H1 (cell line): ENCODE measurements around the gene CD163. TPM values are rescaled to one million over a fixed set of nuclear protein-coding genes. Genes with fewer than 3 reads are reported as not detected.

Source experiments
- CTCF ChIA-PET: fragments of 300-600 bp; sonication (Branson Sonifier 250); formaldehyde crosslinking; loops from one replicate; lab custom pipeline; 2021; ENCODE audit not compliant: partially characterized antibody; lab: Charles Lee
- POLR2A ChIA-PET: fragments of 300-600 bp; sonication (Branson Sonifier 250); formaldehyde crosslinking; loops from one replicate; lab custom pipeline; 2021; ENCODE audit warnings: inconsistent platforms; ENCODE audit not compliant: partially characterized antibody; lab: Charles Lee
- DNase-seq, 2 experiments: peaks; one replicate each; pipeline versions ENCODE4 v3.0.0 to v3.0.0-alpha.2; 2010 to 2022; ENCODE audit warnings: low spot score in 2 of 2, low read depth in 1 of 2, mixed read lengths in 1 of 2
- FAIRE-seq: peaks from 2 replicates; lab custom pipeline; 2011; peaks lifted over from hg19 to GRCh38; lab: Jason Lieb, UNC
- H2AFZ ChIP-seq: 2 replicates; pipeline ENCODE4 v1.8.1; 2012; ENCODE audit warnings: low read length, inconsistent platforms
- H2AK5ac ChIP-seq: 2 replicates; pipeline ENCODE4 v1.6.1; 2013; ENCODE audit warnings: low read depth, low read length
- H2BK120ac ChIP-seq: replicated peaks from 2 replicates; pipeline ENCODE3; 2013; ENCODE audit warnings: low read depth, low read length, inconsistent platforms
- H2BK12ac ChIP-seq: 2 replicates; pipeline ENCODE4 v1.6.1; 2013; ENCODE audit warnings: low read depth, low read length
- H2BK15ac ChIP-seq: 2 replicates; pipeline ENCODE4 v1.6.1; 2013; ENCODE audit warnings: low read length
- H2BK20ac ChIP-seq: 2 replicates; pipeline ENCODE4 v1.6.1; 2013; ENCODE audit warnings: low read length
- H2BK5ac ChIP-seq: 2 replicates; pipeline ENCODE4 v1.6.1; 2013; ENCODE audit warnings: low read depth, low read length
- H3K14ac ChIP-seq: 2 replicates; pipeline ENCODE4 v1.6.1; 2013; ENCODE audit warnings: inconsistent platforms; ENCODE audit not compliant: insufficient read length
- H3K18ac ChIP-seq: 2 replicates; pipeline ENCODE4 v1.6.1; 2013; ENCODE audit warnings: low read length; ENCODE audit errors: extremely low read depth
- H3K23ac ChIP-seq: 2 replicates; pipeline ENCODE4 v1.6.1; 2013; ENCODE audit warnings: inconsistent platforms; ENCODE audit not compliant: insufficient read length
- H3K23me2 ChIP-seq: 2 replicates; pipeline ENCODE4 v1.6.1; 2013; ENCODE audit warnings: low read depth, low read length
- H3K27ac ChIP-seq: 2 replicates; pipeline ENCODE4 v1.6.1; 2011; ENCODE audit warnings: low read depth, low read length, inconsistent platforms
- H3K27me3 ChIP-seq, 4 experiments: replicated peaks in 1 of 4; 1 replicate in 1 of 4; 2 replicates in 3 of 4; pipeline versions ENCODE4 v1.6.1 to v1.8.1; 2011 to 2013; ENCODE audit warnings: low read length in 3 of 4, mild to moderate bottlenecking in 3 of 4, inconsistent platforms in 2 of 4, mixed read lengths in 2 of 4, moderate library complexity in 1 of 4; ENCODE audit not compliant: control insufficient read depth in 3 of 4, insufficient read depth in 3 of 4; ENCODE audit errors: extremely low read depth in 1 of 4
- H3K36me3 ChIP-seq, 4 experiments: 2 replicates each; pipeline versions ENCODE4 v1.6.1 to v1.8.1; 2011 to 2013; ENCODE audit warnings: mild to moderate bottlenecking in 4 of 4, low read length in 3 of 4, moderate library complexity in 2 of 4, control low read depth in 1 of 4, inconsistent platforms in 1 of 4; ENCODE audit not compliant: insufficient read depth in 4 of 4, control insufficient read depth in 2 of 4
- H3K4ac ChIP-seq: replicated peaks from 2 replicates; pipeline ENCODE3; 2013; ENCODE audit warnings: low read length, low read depth, mixed read lengths, inconsistent platforms; ENCODE audit not compliant: insufficient read length
- H3K4me1 ChIP-seq, 4 experiments: replicated peaks in 1 of 4; 1 replicate in 1 of 4; 2 replicates in 3 of 4; pipeline versions ENCODE4 v1.6.1 to v1.8.1; 2011 to 2013; ENCODE audit warnings: low read length in 3 of 4, inconsistent platforms in 2 of 4, mixed read lengths in 1 of 4; ENCODE audit not compliant: insufficient read depth in 4 of 4, control insufficient read depth in 3 of 4
- H3K4me2 ChIP-seq, 2 experiments: 2 replicates each; pipeline versions ENCODE4 v1.6.1 to v1.8.1; 2011 to 2013; ENCODE audit warnings: low read depth in 2 of 2, low read length in 2 of 2, control low read depth in 1 of 2, inconsistent platforms in 1 of 2, mild to moderate bottlenecking in 1 of 2; ENCODE audit not compliant: insufficient read depth in 1 of 2
- H3K4me3 ChIP-seq, 4 experiments: fragments of 200-600, 300-600 bp in 1 of 4; sonication (generic), shearing (Covaris generic), sonication (Bioruptor Twin) in 1 of 4; 2 replicates each; pipeline versions ENCODE4 v1.5.1 to v1.8.1; 2011 to 2016; ENCODE audit warnings: low read length in 4 of 4, low read depth in 3 of 4, control low read depth in 2 of 4, inconsistent platforms in 2 of 4, mild to moderate bottlenecking in 2 of 4, mixed read lengths in 1 of 4, moderate library complexity in 1 of 4; ENCODE audit not compliant: insufficient read depth in 2 of 4; ENCODE audit errors: extremely low read depth in 1 of 4
- H3K56ac ChIP-seq: replicated peaks from 2 replicates; pipeline ENCODE3; 2013; ENCODE audit warnings: low read depth, mild to moderate bottlenecking, mixed read lengths, low read length, inconsistent platforms; ENCODE audit not compliant: insufficient read length
- H3K79me1 ChIP-seq: 2 replicates; pipeline ENCODE4 v1.6.1; 2013; ENCODE audit warnings: low read depth, low read length, control low read depth
- H3K79me2 ChIP-seq, 2 experiments: 2 replicates each; pipeline versions ENCODE4 v1.6.1 to v1.8.1; 2012 to 2013; ENCODE audit warnings: low read length in 2 of 2, mild to moderate bottlenecking in 2 of 2, inconsistent platforms in 1 of 2; ENCODE audit not compliant: insufficient read depth in 2 of 2, control insufficient read depth in 1 of 2
- H3K9ac ChIP-seq, 4 experiments: replicated peaks in 1 of 4; 1 replicate in 1 of 4; 2 replicates in 3 of 4; pipeline versions ENCODE4 v1.6.1 to v1.8.1; 2011 to 2013; ENCODE audit warnings: low read depth in 3 of 4, low read length in 3 of 4, control low read depth in 2 of 4, mild to moderate bottlenecking in 2 of 4, moderate library complexity in 2 of 4, inconsistent platforms in 1 of 4; ENCODE audit errors: extremely low read depth in 1 of 4
- H3K9me3 ChIP-seq, 2 experiments: 2 replicates each; pipeline versions ENCODE4 v1.6.1 to v1.8.1; 2012 to 2013; ENCODE audit warnings: mild to moderate bottlenecking in 2 of 2, moderate library complexity in 2 of 2, control low read depth in 1 of 2, inconsistent platforms in 1 of 2, low read depth in 1 of 2, low read length in 1 of 2, mixed read lengths in 1 of 2; ENCODE audit not compliant: insufficient read depth in 2 of 2
- H4K20me1 ChIP-seq, 2 experiments: replicated peaks in 1 of 2; 2 replicates each; pipeline versions ENCODE3 to v1.8.1; 2011 to 2013; ENCODE audit warnings: inconsistent platforms in 2 of 2, low read length in 2 of 2, mild to moderate bottlenecking in 1 of 2; ENCODE audit not compliant: insufficient read depth in 2 of 2, control insufficient read depth in 1 of 2
- H4K5ac ChIP-seq: 2 replicates; pipeline ENCODE4 v1.6.1; 2013; ENCODE audit warnings: low read length, low read depth, mixed read lengths, inconsistent platforms; ENCODE audit not compliant: insufficient read length
- H4K8ac ChIP-seq: 2 replicates; pipeline ENCODE4 v1.8.0; 2013; ENCODE audit warnings: mild to moderate bottlenecking, moderate library complexity, low read length, inconsistent platforms; ENCODE audit not compliant: insufficient read depth; ENCODE audit errors: extremely low read depth
- H4K91ac ChIP-seq: replicated peaks from 2 replicates; pipeline ENCODE3; 2013; ENCODE audit warnings: low read length, mixed read lengths, inconsistent platforms; ENCODE audit not compliant: insufficient read length
- BACH1 ChIP-seq: IDR thresholded peaks from 2 replicates; pipeline ENCODE4 v1.6.1; 2012; ENCODE audit warnings: low read length, improper control_type of control experiment
- CEBPB ChIP-seq: IDR thresholded peaks from 2 replicates; pipeline ENCODE4 v1.6.1; 2012; ENCODE audit warnings: low read depth, low read length
- CHD1 ChIP-seq: IDR thresholded peaks from 2 replicates; pipeline ENCODE4 v1.6.1; 2012; ENCODE audit warnings: low read depth, low read length, improper control_type of control experiment
- EGR1 ChIP-seq: IDR thresholded peaks from 2 replicates; pipeline ENCODE4 v1.6.1; 2011; ENCODE audit warnings: low read depth, low read length, borderline replicate concordance
- FOSL1 ChIP-seq: IDR thresholded peaks from 2 replicates; pipeline ENCODE4 v1.6.1; 2011; ENCODE audit warnings: mild to moderate bottlenecking, low read depth, low read length, moderate library complexity; ENCODE audit not compliant: insufficient read depth
- JUND ChIP-seq: IDR thresholded peaks from 2 replicates; pipeline ENCODE4 v1.6.1; 2011; ENCODE audit warnings: mild to moderate bottlenecking, improper control_type of control experiment, low read length
- MAFK ChIP-seq: IDR thresholded peaks from 2 replicates; pipeline ENCODE4 v1.6.1; 2012; ENCODE audit warnings: low read depth, mild to moderate bottlenecking, improper control_type of control experiment, low read length
- NRF1 ChIP-seq: IDR thresholded peaks from 2 replicates; pipeline ENCODE4 v1.6.1; 2011; ENCODE audit warnings: mild to moderate bottlenecking, low read depth, low read length, improper control_type of control experiment
- PHF8 ChIP-seq: fragments of 200-600 bp; sonication (generic); conservative IDR thresholded peaks from 2 replicates; pipeline ENCODE4 v1.7.1; 2012; ENCODE audit warnings: low read depth, mild to moderate bottlenecking, inconsistent platforms, low read length, moderate library complexity
- RBBP5 ChIP-seq: IDR thresholded peaks from 2 replicates; pipeline ENCODE4 v1.7.1; 2012; ENCODE audit warnings: low read depth, mild to moderate bottlenecking, inconsistent platforms, low read length, moderate library complexity, borderline replicate concordance
- SP2 ChIP-seq: IDR thresholded peaks from 2 replicates; pipeline ENCODE4 v1.6.1; 2012; ENCODE audit warnings: mild to moderate bottlenecking, low read length, inconsistent platforms
- WGBS, 2 experiments: shearing (Covaris generic) in 1 of 2; methylation state at CpG; one replicate each; pipeline versions ENCODE4 v1.1.6 to v1.1.7; 2013 to 2015; ENCODE audit warnings: low lambda C conversion rate in 2 of 2, mixed read lengths in 2 of 2, inconsistent platforms in 1 of 2, low coverage in 1 of 2, missing lambda C conversion rate in 1 of 2; ENCODE audit not compliant: insufficient replicate concordance in 2 of 2, insufficient coverage in 1 of 2, insufficient read length in 1 of 2; ENCODE audit errors: extremely low coverage in 1 of 2, missing lambda C conversion rate in 1 of 2; 5-methylcytosine and 5-hydroxymethylcytosine counted together
- polyA plus RNA-seq, 7 experiments: library from polyadenylated mRNA; depleted of rRNA in 3 of 7; stranded (reverse) in 5 of 7; unstranded in 2 of 7; fragments of >200 nt in 5 of 7; fragments of 200-250 nt in 2 of 7; gene quantifications; 1 replicate in 5 of 7; 2 replicates in 1 of 7; 4 replicates in 1 of 7; pipeline versions ENCODE4 v1.2.1 to v1.2.3, GENCODE V29; 2011 to 2013; ENCODE audit warnings: missing spikeins in 2 of 7, mixed read lengths in 2 of 7
- total RNA-seq: library from RNA; stranded (reverse); fragmentation: NEBNext Ultra II Directional; extraction: Animal tissue kit (Norgen Biotek cat#: 25700); gene quantifications from 2 replicates; pipeline ENCODE4 v1.2.1, GENCODE V29; 2021

CD163 gene
- total and polyA plus RNA-seq, 2 of the 8 experiments (the other 6 are each of a cell fraction or from before 2014, with no cell fraction given): 0.02 TPM; not detected in 1

DNA sequence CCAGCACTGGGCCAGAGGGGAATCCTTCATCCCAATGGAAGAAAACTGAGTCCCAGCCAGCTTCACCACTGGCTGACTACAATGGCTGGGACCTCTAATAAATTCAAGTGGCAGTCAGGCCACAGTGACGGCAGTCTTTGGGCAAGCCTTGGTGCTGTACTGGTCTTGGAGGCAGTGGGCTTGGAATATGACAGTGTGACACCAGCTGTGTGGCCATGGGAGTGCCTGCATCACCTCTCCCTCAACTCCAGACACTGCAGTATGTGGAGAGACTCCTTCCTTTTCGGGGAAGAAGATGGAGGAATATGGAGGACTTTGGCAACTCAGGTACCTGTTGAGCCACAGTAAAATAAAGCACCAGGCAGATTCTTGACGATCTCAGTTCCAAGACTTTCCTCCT is 43.6 kb downstream of the CD163 start:
- no peaks in the 10 kb centered on the region for H3K23me2 ChIP-seq
- H3K4me1 ChIP-seq: no peaks in the 10 kb centered on the region; a peak in 2 of 7 replicates
- ChIA-PET POLR2A (no interaction called here), CTCF (interaction anchor here (0.7 to 4.0 kb wide), 25 partner anchors 11 to 239 kb away, joined by 3 to 31 read pairs (median 4); no protein-coding TSS in a partner anchor)
- H3K4me3 ChIP-seq: no peak overlapping the region
- no peak overlapping the region for H3K14ac ChIP-seq
- no peak overlapping the region for H3K18ac ChIP-seq
- no peak overlapping the region for H2AK5ac ChIP-seq
- no peak overlapping the region for H3K56ac ChIP-seq
- no peak for DNase-seq
- H3K27ac ChIP-seq: no peak overlapping the region
- H3K4ac ChIP-seq: no peak overlapping the region
- no peak overlapping the region for H3K9ac ChIP-seq
- H4K5ac ChIP-seq: no peak overlapping the region
- H4K91ac ChIP-seq: no peak overlapping the region
- H4K8ac ChIP-seq: no peak overlapping the region
- 93% methylated on average over 3 of the region's 3 CpGs; no CpG with 5 or more reads in 1 of the 2 experiments for WGBS, 2 experiments
- no peak for FAIRE-seq
- H3K23ac ChIP-seq: no peak overlapping the region
- H3K36me3 ChIP-seq: no peaks in the 10 kb centered on the region
- H3K79me1 ChIP-seq: no peaks in the 10 kb centered on the region
- H2BK120ac ChIP-seq: no peak overlapping the region
- H2BK15ac ChIP-seq: no peak overlapping the region
- TF ChIP-seq CEBPB: no peak
- TF ChIP-seq RBBP5: no peak
- no peak for TF ChIP-seq SP2
- TF ChIP-seq PHF8: no peak
- TF ChIP-seq CHD1: no peak
- no peak for TF ChIP-seq BACH1
- no peak for TF ChIP-seq NRF1
- no peak for TF ChIP-seq MAFK
- TF ChIP-seq EGR1: no peak
- TF ChIP-seq FOSL1: no peak
- no peak for TF ChIP-seq JUND
- TF ChIP-seq, all 59 proteins: peak for 0
- no peak overlapping the region for H3K4me2 ChIP-seq
- H4K20me1 ChIP-seq: no peaks in the 10 kb centered on the region
- H2AFZ ChIP-seq: peak overlapping the region; percentile 91; the same call in 1 of the 2 replicates
- H2BK5ac ChIP-seq: no peak overlapping the region
- no peak overlapping the region for H2BK20ac ChIP-seq
- H2BK12ac ChIP-seq: peak overlapping the region; percentile 35; the same call in 1 of the 2 replicates
- no peaks in the 10 kb centered on the region for H3K79me2 ChIP-seq
- no peaks in the 10 kb centered on the region for H3K9me3 ChIP-seq
- no peaks in the 10 kb centered on the region for H3K27me3 ChIP-seq
